ENCODE data around the gene FBXW4. TPM values are rescaled to one million over a fixed set of nuclear protein-coding genes. Genes with fewer than 3 reads are reported as not detected.

FBXW4 gene
- total and polyA plus RNA-seq, 2 of the 8 experiments (the other 6 are each of a cell fraction or from before 2014, with no cell fraction given): 29.0 to 32.8 TPM

DNA sequence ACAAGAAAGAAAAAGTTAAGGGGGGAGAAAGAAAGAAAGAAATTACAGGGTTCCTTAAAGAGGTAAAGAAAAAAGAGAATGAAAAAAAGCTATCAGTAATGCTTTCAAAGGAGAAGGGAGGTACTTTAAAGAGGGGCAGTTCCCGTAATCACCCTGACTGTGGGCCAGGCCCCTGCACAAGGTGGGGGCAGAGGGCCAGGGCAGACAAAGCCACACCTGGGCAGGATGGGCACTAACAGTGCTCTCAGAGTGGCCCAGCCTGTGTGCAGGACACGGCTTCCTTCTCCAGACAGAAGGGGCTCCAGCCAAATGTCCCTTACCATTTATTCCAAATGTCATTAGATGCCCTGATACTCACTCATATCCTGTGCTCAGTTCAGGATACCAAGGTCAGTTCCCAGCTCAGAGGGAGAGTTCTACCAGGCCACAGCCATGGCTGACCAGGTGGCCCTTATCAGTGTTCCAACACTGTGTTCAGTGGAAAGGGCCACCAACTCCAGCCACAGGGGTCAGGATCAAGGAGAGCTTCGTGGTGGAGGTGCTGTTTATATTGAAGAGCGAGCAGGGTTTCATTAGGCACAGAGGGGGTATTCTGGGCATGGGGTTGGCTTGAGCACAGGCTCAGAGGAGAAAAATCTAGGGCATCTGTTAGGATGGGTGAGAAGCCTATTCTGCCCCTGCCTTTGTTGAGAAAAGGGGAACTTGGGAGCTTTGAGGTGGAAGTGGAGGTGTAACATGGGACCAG, 77.0 kb downstream of the FBXW4 start:
- H2AK5ac ChIP-seq (ENCODE audit: low read depth, low read length): no peak overlapping the region
- no peaks in the 10 kb centered on the region for H3K79me1 ChIP-seq (ENCODE audit: low read depth, low read length)
- no peak for TF ChIP-seq PHF8 (conservative IDR thresholded peaks at IDR 0.05; ENCODE audit: low read depth, low read length)
- no peak for TF ChIP-seq CBX5 (IDR thresholded peaks at IDR 0.05; ENCODE audit: low read depth, low read length)
- TF ChIP-seq TBP (IDR thresholded peaks at IDR 0.05; ENCODE audit: low read depth, low read length): no peak
- TF ChIP-seq TAF7 (optimal IDR thresholded peaks at IDR 0.05; ENCODE audit: borderline replicate concordance, low read depth, low read length): no peak
- no peak for TF ChIP-seq EGR1 (IDR thresholded peaks at IDR 0.05; ENCODE audit: borderline replicate concordance, low read depth, low read length)
- H3K56ac ChIP-seq (replicated peaks; ENCODE audit: insufficient read length, low read depth, low read length): no peak overlapping the region
- no peak overlapping the region for H2BK120ac ChIP-seq (replicated peaks; ENCODE audit: low read depth, low read length)
- POLR2A ChIA-PET (ENCODE audit: partially characterized antibody): interaction anchor here (2.0 kb wide), 1 partner anchor 26 kb away, joined by 7 read pairs; no protein-coding TSS in a partner anchor
- no peak overlapping the region for H2BK20ac ChIP-seq (ENCODE audit: low read length)
- no peak overlapping the region for H2AFZ ChIP-seq (ENCODE audit: low read length)
- no peak for FAIRE-seq
- no peak for DNase-seq (ENCODE audit: low read depth in 1 of 2, low spot score in 2 of 2)
- H3K9me3 ChIP-seq (ENCODE audit: insufficient read depth in 2 of 2, low read depth in 1 of 2, low read length in 1 of 2): no peaks in the 10 kb centered on the region
- no peak overlapping the region for H2BK12ac ChIP-seq (ENCODE audit: low read depth, low read length)
- peaks cover 5 to 17% (median 12%) of the 10 kb centered on the region in 4 experiments for H3K4me1 ChIP-seq (replicated peaks in 1 of 4; ENCODE audit: control insufficient read depth in 3 of 4, insufficient read depth in 4 of 4, low read length in 3 of 4)
- no peak overlapping the region for H3K4me3 ChIP-seq (ENCODE audit: extremely low read depth in 1 of 4, insufficient read depth in 2 of 4, low read depth in 3 of 4, low read length in 4 of 4)
- peaks cover 0 to 1% of the 10 kb centered on the region in 2 experiments for H4K20me1 ChIP-seq (replicated peaks in 1 of 2; ENCODE audit: control insufficient read depth in 1 of 2, insufficient read depth in 2 of 2, low read length in 2 of 2)
- H3K4ac ChIP-seq (replicated peaks; ENCODE audit: insufficient read length, low read depth, low read length): no peak overlapping the region
- no peak overlapping the region for H4K91ac ChIP-seq (replicated peaks; ENCODE audit: insufficient read length, low read length)
- H4K8ac ChIP-seq (ENCODE audit: extremely low read depth, insufficient read depth, low read length): no peak overlapping the region
- H2BK5ac ChIP-seq (ENCODE audit: low read depth, low read length): no peak overlapping the region
- no peak overlapping the region for H3K9ac ChIP-seq (replicated peaks in 1 of 4; ENCODE audit: extremely low read depth in 1 of 4, low read depth in 3 of 4, low read length in 3 of 4)
- H3K23ac ChIP-seq (ENCODE audit: insufficient read length): no peak overlapping the region
- no peaks in the 10 kb centered on the region for H3K79me2 ChIP-seq (ENCODE audit: control insufficient read depth in 1 of 2, insufficient read depth in 2 of 2, low read length in 2 of 2)
- WGBS, 2 experiments (ENCODE audit: extremely low coverage in 1 of 2, insufficient coverage in 1 of 2, insufficient read length in 1 of 2, insufficient replicate concordance in 2 of 2, low coverage in 1 of 2, low lambda C conversion rate in 2 of 2, missing lambda C conversion rate in 1 of 2): 94% methylated on average over 4 of the region's 4 CpGs; no CpG with 5 or more reads in 1 of the 2 experiments
- H3K23me2 ChIP-seq (ENCODE audit: low read depth, low read length): no peaks in the 10 kb centered on the region
- H3K27ac ChIP-seq (ENCODE audit: low read depth, low read length): no peak overlapping the region
- H4K5ac ChIP-seq (ENCODE audit: insufficient read length, low read depth, low read length): no peak overlapping the region
- no peak overlapping the region for H2BK15ac ChIP-seq (ENCODE audit: low read length)
- H3K27me3 ChIP-seq (replicated peaks in 1 of 4; ENCODE audit: control insufficient read depth in 3 of 4, extremely low read depth in 1 of 4, insufficient read depth in 3 of 4, low read length in 3 of 4): no peaks in the 10 kb centered on the region
- no peak overlapping the region for H3K14ac ChIP-seq (ENCODE audit: insufficient read length)
- H3K4me2 ChIP-seq (ENCODE audit: insufficient read depth in 1 of 2, low read depth in 2 of 2, low read length in 2 of 2): no peak overlapping the region
- no peak overlapping the region for H3K18ac ChIP-seq (ENCODE audit: extremely low read depth, low read length)
- H3K36me3 ChIP-seq (ENCODE audit: control insufficient read depth in 2 of 4, insufficient read depth in 4 of 4, low read length in 3 of 4): peaks cover 0 to 3% (median 0%) of the 10 kb centered on the region in 4 experiments; a peak in 1 of 8 replicates
- CTCF ChIA-PET (ENCODE audit: partially characterized antibody): interaction anchor here (0.6 to 10.9 kb wide), 17 partner anchors 9 to 283 kb away, joined by 3 to 131 read pairs (median 4); partner anchors contain the start of genes DPCD and POLL

All from H1 (cell line).